Measurements from ENCODE around the gene PRXL2B. TPM values are rescaled to one million over a fixed set of nuclear protein-coding genes. Genes with fewer than 3 reads are reported as not detected.

The PRXL2B gene
- total RNA-seq, 1 donor from 2014 or later = 26.5 TPM

DNA sequence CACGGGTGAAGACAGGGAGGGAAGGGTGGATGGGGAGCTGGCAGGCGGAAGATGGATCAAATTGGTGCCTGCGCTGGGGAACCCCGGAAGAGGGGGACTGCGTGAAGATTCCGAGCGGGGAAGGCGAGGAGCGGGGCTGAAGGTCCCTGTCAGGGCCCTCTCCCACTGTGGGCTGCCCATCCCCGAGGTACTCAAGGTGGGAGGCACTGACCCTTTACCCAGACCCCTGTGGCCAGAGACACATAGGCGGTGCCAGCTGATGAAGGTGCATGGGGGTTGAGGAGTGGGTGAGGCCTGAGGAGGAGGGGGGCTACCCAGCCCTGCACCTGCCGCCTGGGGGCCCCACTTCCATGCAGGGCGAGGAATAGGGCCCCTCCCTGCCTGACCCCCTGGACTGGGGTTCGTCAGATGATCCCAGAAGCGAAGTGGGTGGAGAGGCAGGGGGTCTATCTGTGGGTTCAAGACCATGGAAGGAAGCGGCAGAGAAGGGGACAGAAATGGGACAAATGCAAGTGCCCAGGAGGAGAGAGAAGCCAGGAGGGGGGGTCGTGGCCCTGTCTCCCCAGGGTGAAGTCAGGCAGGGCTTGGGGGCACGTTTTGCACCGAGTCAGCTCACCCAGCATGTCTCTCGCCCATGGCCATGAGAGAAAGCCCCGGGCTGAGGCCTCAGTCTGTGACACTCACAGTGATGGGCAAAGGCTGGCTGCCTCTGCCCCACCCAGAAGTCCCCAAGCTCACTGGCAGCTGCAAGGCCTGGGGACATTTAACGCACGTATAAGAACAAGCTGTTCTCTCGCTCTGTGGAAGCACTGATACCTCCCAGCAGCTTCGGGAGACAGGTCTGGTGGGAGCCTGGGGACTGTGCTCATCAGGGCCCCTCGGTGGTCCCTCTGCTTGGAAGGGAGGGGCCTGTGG lies 53.3 kb downstream of the PRXL2B start:
- no peak overlapping the region for H3K27ac Mint-ChIP-seq
- DNase-seq (ENCODE audit: low spot score) = no peak
- H3K27me3 Mint-ChIP-seq (ENCODE audit: low read depth) = no peaks in the 10 kb centered on the region
- peak overlapping the region; percentile 13 for H3K4me3 Mint-ChIP-seq (ENCODE audit: low read depth)
- H3K4me1 Mint-ChIP-seq (ENCODE audit: low read depth) = no peaks in the 10 kb centered on the region
- peaks cover 4% of the 10 kb centered on the region for H3K36me3 Mint-ChIP-seq (ENCODE audit: low read depth)
- intact Hi-C loops (cut with micrococcal nuclease) = loop anchor here (10.0 kb wide), 2 partner anchors 95 to 225 kb away; partner anchors contain the start of gene PEX10
- H3K9me3 Mint-ChIP-seq = peaks cover 18% of the 10 kb centered on the region

DNA sequence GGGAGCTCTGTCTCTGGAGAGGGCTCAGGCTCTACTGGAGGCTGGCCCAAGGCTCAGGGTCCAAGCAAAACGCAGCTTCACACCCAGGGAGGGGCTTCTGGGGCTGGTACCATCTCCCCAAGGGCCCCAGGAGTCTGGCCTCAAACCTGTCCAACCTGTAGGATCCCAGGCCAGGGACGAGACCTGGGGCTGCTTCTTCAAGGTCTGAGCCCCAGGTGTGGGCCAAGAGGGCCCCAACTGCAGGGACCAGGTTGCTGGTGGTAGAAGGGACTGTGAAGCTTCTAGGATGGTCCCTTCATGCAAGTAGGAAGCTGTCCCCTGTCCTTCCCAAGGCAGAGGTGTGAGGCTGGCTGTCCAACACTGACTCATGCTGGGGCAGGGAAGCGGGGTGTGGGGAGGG lies 54.0 kb downstream of the PRXL2B start:
- peaks cover 18% of the 10 kb centered on the region for H3K9me3 Mint-ChIP-seq
- no peaks in the 10 kb centered on the region for H3K27me3 Mint-ChIP-seq (ENCODE audit: low read depth)
- H3K27ac Mint-ChIP-seq = no peak overlapping the region
- peaks cover 4% of the 10 kb centered on the region for H3K36me3 Mint-ChIP-seq (ENCODE audit: low read depth)
- no peak for DNase-seq (ENCODE audit: low spot score)
- no peaks in the 10 kb centered on the region for H3K4me1 Mint-ChIP-seq (ENCODE audit: low read depth)
- intact Hi-C loops (cut with micrococcal nuclease) = loop anchor here (10.0 kb wide), 2 partner anchors 96 to 226 kb away; partner anchors contain the start of gene PEX10
- no peak overlapping the region for H3K4me3 Mint-ChIP-seq (ENCODE audit: low read depth)

Other genes starting within 250 kb of the PRXL2B start
- 7.5 and 8.0 TPM in 2 replicates for gene MORN1, start 195.2 kb upstream of the PRXL2B start, total RNA-seq
- 142 and 144 TPM in 2 replicates for gene RER1, start 194.9 kb upstream of the PRXL2B start, total RNA-seq
- gene PEX10, start 174.2 kb upstream of the PRXL2B start, total RNA-seq = 17.6 and 18.2 TPM in 2 replicates
- 2.6 and 2.8 TPM in 2 replicates for gene PLCH2, start 110.5 kb upstream of the PRXL2B start, total RNA-seq
- 49.1 and 52.2 TPM in 2 replicates for gene PANK4, start 60.2 kb upstream of the PRXL2B start, total RNA-seq
- not detected in 2 replicates for gene HES5, start 56.5 kb upstream of the PRXL2B start, total RNA-seq
- gene TNFRSF14, start 30.4 kb upstream of the PRXL2B start, total RNA-seq = 191 and 199 TPM in 2 replicates
- gene MMEL1, start 46.2 kb downstream of the PRXL2B start, total RNA-seq = 0.73 and 1.2 TPM in 2 replicates
- gene TTC34, start 214.9 kb downstream of the PRXL2B start, total RNA-seq = 0.94 and 1.1 TPM in 2 replicates